GM18519 (cell line): ENCODE results near the gene IGSF10.
A peak's percentile ranks its signal among the peaks of the same experiment; 100 is the strongest.

Experiments used
- ATAC-seq: cut with Tn5 transposase; IDR thresholded peaks from one replicate; pipeline ENCODE4 v1.9.1; 2021; ENCODE audit warnings: mild to moderate bottlenecking, moderate library complexity; ENCODE audit not compliant: unreplicated experiment, low FRiP score

The IGSF10 gene

GRCh38 chr3:151462278-151462780 lies 1.5 kb upstream of the IGSF10 start:
- no peak for ATAC-seq

- no peak for ATAC-seq
Measured at GRCh38 chr3:151460228-151460627, 633 bp downstream of the IGSF10 start.

DNA sequence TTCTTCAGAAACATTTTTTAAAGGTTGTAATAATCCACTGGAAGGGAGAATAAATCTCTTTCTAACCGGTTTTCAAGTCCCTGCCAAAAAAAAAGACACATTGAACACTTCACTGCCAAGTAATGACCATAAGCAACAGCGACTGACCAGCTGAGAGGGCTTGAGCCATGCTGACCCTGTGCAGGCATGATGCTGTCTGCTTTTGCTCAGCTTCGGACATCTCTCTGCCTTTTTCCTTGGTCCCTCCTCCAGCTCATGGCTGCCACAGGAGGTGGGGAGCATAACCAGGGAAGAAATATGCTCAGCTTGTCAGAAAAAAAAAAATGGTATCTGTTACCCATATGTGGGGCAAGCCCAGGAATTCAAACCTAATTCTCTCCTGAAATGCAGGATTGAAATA lies 1.5 kb downstream of the IGSF10 start:
- no peak for ATAC-seq

DNA sequence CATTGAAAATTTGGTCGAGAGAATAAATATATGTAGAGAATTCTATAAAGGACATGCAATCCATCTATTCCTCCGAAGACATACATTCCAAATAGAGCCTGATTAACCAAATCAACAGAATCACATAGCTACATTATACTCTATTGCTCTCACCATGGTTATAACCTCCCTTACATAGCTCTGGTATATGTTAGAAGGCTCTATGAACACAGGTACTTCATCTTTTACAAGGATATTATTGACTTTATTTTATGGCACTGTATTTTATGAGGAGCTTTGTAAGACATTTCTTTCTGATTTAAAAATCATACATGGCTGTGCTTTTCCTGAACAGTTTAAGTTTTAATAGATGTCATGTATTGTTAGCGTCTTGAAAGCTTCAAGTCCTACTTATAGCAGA lies 4.8 kb downstream of the IGSF10 start:
- ATAC-seq, result no peak

GRCh38 chr3:151452841-151453240 lies 8.0 kb downstream of the IGSF10 start:
- no peak for ATAC-seq

- ATAC-seq, result no peak
Measured at GRCh38 chr3:151452368-151452767, 8.5 kb downstream of the IGSF10 start.

- ATAC-seq, result no peak
Measured at GRCh38 chr3:151446002-151446340, 14.9 kb downstream of the IGSF10 start.

DNA sequence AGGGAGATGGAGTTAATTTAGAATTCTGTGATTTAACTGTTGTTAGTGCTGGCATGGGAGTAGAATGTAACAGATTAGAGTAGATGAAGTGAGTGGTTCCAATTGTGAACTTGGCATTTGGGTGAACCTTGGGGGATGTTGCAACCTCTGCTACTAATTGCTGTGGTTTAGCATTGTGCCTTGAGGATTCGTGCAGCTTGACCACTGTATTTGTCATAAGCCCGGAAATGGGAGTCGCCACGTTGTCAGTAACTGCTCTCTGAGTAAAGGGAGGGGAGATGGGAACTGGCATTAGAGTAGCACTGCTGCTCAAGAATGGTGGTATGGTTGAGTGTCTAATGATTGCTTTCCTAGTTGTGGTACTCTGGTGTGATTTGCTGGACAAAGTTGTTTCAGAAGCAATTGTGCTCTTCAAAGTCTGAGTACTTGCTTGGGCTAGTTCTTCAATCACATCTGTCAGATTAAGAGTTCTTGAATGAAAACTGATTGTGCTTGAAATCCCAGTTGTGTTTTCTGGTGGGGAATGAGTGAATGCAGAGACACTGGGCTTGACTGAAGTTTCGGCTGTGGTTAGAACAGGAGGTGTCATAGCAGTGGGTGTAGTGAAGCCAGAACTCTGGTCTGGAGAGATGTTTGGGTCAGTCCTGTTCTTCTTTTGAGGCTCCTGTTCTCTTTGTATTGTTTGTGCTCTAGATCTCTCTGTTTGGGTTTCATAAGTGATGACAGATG lies 15.4 kb downstream of the IGSF10 start:
- no peak for ATAC-seq

DNA sequence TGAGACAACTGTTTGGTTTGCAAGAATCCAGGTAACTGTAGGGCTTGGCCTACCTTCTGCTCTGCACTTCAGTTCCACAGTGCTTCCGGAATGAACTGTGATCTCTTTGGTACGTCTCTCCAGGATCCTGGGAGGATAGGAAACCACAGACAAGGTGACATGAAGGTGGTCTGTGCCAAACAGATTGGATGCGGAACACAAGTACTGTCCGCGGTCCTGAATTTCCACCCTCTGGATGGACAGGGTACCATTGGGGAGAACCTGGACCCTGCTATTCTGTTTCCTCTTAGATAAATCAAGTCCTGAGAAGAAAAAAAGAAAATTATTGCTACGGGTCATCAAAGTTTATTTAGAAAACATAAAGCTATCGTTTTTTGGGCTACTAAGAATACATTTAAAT lies 17.3 kb downstream of the IGSF10 start:
- ATAC-seq, result no peak

DNA sequence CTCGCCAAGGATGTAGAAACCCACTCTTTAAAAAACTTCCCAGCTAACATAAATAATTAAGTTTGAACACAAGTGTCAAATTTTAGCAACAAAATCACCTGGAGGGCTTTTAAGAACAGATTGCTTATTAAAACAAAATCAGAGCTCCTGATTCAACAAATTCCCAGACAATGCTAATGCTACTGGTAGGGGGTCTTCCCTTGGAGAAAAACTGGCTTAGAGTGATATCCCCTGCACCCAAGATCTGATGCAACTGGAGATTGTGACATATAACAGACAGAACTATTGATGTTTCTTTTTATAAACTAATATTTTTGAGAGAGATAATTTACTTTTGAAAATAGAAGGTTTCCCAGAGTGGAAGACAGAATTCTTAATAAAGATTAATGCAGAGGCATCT lies 19.9 kb downstream of the IGSF10 start:
- no peak for ATAC-seq

GRCh38 chr3:151439652-151440125 lies 21.2 kb downstream of the IGSF10 start:
- peak; percentile 90 for ATAC-seq

DNA sequence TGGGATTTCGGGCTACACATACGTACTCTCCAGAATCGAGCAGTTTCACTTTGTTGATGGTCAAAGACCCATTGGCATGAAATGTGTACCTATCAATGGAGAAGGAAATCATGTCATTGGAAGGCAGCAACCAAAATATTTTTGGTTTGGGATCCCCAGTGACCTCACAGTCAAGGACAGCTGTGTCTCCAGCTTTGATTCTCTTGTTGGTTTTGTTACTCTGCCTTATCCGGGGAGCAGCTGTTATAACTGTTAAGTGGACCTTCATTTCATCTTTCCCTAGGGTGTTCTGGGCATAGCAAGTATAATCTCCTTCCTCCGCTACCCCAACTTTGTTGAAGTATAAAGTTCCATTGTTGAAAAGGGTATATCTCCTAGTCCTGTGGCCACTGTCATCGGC lies 23.0 kb downstream of the IGSF10 start:
- ATAC-seq, result no peak

DNA sequence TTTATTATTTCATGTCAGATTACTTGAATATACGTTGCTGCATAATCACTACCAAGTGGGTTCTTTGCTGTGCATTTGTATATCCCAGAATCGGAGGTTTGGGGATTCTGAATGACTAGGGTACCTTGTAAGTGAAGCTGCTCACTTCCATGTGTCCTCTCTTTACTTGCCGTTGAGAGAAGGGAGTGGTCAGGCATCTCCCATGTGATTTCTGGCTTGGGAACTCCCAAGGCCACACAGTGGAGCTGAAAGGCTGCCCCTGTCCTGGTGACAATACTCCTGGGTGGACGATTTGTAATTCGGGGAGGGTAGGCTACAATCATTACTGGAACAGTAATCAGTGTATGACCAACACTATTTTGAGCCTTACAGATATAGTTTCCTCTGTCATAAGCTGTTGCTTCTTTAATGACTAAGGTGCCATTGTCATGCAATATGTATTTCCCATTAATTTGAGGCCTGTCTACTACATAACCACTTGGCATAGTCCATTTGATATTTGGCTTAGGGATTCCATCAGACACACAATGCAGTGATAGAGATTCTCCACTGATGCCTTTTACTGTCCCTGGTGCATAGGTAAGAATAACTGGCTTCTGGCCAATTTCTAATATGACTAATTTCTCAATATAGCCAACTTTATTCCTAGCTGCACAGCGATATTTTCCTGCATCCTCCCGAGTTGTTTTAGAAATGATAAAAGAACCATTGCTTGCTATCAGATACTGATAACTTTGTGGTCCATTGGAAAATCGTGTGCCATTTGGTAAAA lies 24.0 kb downstream of the IGSF10 start:
- no peak for ATAC-seq

DNA sequence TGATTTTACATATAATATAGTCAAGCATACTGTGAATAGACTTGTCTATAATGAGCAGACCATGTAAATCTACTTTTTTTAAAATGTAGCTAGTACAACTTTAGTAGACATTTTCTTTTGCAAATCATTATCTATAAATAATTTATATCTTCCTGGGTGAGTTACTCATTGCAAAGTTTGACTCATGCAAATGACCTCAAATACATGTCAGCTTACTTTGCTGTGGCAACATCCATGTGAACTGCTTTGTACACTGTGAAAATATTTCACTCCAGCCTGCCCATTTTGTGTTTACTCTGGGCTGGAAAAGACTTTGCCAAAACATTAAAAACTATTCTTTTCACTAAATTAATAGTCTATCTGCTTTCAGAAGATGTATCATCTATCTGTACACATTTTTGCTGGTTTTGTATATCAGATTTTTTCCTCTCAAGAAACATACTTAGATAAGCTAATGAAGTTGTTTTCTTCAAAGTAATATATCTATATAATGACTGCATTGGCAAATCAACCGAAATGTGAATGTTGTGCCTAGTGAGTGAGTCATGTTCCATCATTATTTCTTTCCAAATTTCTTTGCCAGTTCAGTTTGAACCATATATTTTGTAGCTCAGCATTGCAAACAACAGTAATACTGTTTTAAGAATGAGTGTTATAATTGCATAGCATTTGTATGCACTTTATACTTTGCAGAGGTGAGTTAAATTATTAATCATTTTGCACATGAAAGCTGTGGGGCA lies 26.5 kb downstream of the IGSF10 start:
- ATAC-seq, result no peak

DNA sequence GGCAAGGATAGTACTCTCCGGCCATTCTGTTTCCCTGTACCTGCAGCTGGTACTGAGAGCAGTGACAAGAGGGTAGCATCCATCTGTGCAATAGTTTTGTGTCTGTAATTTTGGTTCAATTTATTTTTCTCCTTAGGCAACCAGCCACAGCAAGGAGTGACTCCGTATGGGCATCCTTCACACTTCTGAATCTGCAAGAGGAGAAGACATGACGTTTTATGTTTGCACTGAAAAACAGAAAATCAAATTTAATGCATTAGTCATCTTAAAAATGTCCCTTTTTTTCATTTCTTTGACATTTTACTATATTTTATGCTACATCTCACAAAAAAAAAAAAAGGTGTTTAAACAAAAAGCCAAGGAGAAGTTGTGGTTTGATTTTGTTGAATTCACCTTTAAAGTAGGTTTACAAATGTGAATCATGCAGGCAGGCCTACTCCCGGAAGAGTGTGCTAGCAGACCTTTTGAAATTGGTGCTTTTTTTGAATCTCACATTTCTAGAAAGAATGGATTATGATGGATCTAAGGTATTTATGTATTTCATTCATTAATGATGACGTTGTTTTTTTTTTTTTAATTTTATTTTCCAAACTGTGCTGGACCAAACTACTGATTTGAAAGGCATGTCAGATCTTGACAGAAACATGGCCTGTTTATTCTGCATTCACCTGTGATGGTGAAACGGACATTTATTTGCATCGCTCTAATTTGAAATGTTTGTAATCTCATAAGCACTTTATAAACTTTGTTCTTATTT lies 28.1 kb downstream of the IGSF10 start:
- no peak for ATAC-seq

- no peak for ATAC-seq
Measured at GRCh38 chr3:151431940-151432339, 28.9 kb downstream of the IGSF10 start.

- no peak for ATAC-seq
Measured at GRCh38 chr3:151430821-151431484, 29.9 kb downstream of the IGSF10 start.

- no peak for ATAC-seq
Measured at GRCh38 chr3:151428386-151428785, 32.5 kb downstream of the IGSF10 start.

- ATAC-seq, result peak; percentile 84
Measured at GRCh38 chr3:151426341-151426657, 34.6 kb downstream of the IGSF10 start.
